Activated naive CD8-positive, alpha-beta T cell treated with anti-CD3 and anti-CD28 coated beads, Interleukin-2, amount 50 U/mL, for 24 hours (primary cell): Measurements from ENCODE around the gene EMC8.
A peak's percentile ranks its signal among the peaks of the same experiment; 100 is the strongest.

ENCODE experiments used
- ATAC-seq: fragments of 150-1000 bp; cut with Tn5 transposase; one replicate; pipeline ENCODE4 v1.10.0; 2021
- DNase-seq: peaks from one replicate; pipeline ENCODE4 v3.0.0; 2021
- H3K27ac Mint-ChIP-seq: one replicate; pipeline ENCODE4 v1.8.0; 2021; ENCODE audit warnings: mild to moderate bottlenecking, mixed read lengths
- H3K27me3 Mint-ChIP-seq: one replicate; pipeline ENCODE4 v1.8.0; 2021; ENCODE audit warnings: mixed read lengths
- H3K36me3 Mint-ChIP-seq: one replicate; pipeline ENCODE4 v1.8.0; 2021; ENCODE audit warnings: low read depth, mixed read lengths
- H3K4me1 Mint-ChIP-seq: one replicate; pipeline ENCODE4 v1.8.0; 2021; ENCODE audit warnings: mixed read lengths
- H3K4me3 Mint-ChIP-seq: one replicate; pipeline ENCODE4 v1.8.0; 2021; ENCODE audit warnings: mild to moderate bottlenecking, moderate library complexity, mixed read lengths
- H3K9me3 Mint-ChIP-seq: one replicate; pipeline ENCODE4 v1.8.0; 2021; ENCODE audit warnings: mixed read lengths

EMC8 gene

GRCh38 chr16:85770741-85771140, 28.6 kb downstream of the EMC8 start:
- Mint-ChIP-seq H3K4me1 (peaks cover 1% of the 10 kb centered on the region), H3K36me3 (peaks cover 6% of the 10 kb centered on the region), H3K4me3 (no peak overlapping the region), H3K27me3 (no peaks in the 10 kb centered on the region), H3K27ac (no peak overlapping the region), H3K9me3 (no peaks in the 10 kb centered on the region)
- no peak for ATAC-seq
- no peak for DNase-seq

DNA sequence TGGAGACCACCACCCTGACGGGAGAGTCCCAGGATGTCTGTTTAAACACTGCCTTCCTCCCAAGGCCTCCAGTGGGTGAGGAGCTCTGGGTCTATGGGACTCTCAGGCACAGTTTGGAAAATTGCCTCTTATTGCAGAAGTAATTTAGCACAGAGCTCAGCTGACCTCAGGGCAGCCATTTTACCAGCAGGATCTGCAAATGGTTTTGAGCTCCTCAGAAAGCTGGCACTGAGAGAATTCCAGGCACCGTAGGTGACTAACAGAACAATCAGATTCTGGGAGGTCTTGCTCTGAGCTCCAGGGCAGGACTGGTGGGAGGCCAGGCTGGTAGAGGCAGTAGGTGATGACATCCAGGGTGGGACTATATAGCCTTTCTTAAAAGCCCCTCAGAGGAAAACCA, 31.1 kb downstream of the EMC8 start:
- Mint-ChIP-seq H3K4me1 (peaks cover 1% of the 10 kb centered on the region), H3K36me3 (peaks cover 6% of the 10 kb centered on the region), H3K9me3 (no peaks in the 10 kb centered on the region), H3K4me3 (no peak overlapping the region), H3K27me3 (no peaks in the 10 kb centered on the region), H3K27ac (no peak overlapping the region)
- ATAC-seq (no peak), DNase-seq (no peak)

DNA sequence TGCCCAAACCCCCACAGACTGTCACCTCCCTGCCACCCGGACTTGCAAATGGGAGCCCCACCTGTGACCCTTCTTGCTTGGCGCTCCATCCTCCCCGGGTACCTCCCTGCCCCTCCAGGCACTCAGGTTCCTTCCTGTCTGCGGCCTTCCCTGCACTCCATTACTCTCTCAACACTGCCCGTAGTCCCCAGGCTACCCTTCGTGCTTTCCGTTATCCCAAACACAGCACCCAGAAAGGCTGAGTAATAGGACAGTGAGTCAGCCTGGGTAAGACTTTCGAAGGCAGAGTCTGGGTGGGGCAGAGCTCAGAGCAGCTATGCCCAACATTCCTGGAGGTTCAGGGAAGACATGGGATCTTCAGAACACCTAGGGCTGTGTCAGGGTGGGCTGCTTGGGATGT, 31.8 kb downstream of the EMC8 start:
- Mint-ChIP-seq H3K36me3 (peaks cover 6% of the 10 kb centered on the region), H3K27ac (no peak overlapping the region), H3K27me3 (no peaks in the 10 kb centered on the region), H3K4me3 (no peak overlapping the region), H3K4me1 (peaks cover 1% of the 10 kb centered on the region), H3K9me3 (no peaks in the 10 kb centered on the region)
- ATAC-seq (no peak), DNase-seq (no peak)

DNA sequence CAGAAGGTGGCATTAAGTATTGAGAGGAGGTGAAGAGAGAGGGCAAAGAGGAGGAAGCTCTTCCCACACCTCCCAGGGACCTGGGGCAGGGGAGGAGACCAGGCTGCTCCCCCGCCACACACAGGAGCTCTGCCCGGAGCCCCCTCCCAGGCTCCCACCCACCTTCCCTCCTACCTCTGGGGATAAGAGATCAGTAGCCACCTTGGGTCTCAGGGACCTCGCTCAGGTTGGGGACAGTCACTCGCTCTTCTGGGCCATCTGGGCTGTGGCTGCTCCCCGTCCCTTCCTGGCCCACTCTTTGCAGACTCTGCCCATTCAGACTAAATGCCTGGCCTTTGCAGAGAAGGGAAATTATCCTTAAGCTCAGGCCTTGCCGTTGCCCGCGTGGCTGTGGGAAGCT, 33.6 kb downstream of the EMC8 start:
- ATAC-seq, result no peak
- Mint-ChIP-seq H3K27ac (no peak overlapping the region), H3K36me3 (peaks cover 3% of the 10 kb centered on the region), H3K27me3 (no peaks in the 10 kb centered on the region), H3K4me1 (peaks cover 1% of the 10 kb centered on the region), H3K4me3 (no peak overlapping the region), H3K9me3 (no peaks in the 10 kb centered on the region)
- DNase-seq, result no peak

GRCh38 chr16:85765211-85765610, 34.1 kb downstream of the EMC8 start:
- no peak for ATAC-seq
- no peaks in the 10 kb centered on the region for H3K36me3 Mint-ChIP-seq
- no peak overlapping the region for H3K4me3 Mint-ChIP-seq
- H3K27ac Mint-ChIP-seq, result no peak overlapping the region
- no peaks in the 10 kb centered on the region for H3K27me3 Mint-ChIP-seq
- DNase-seq, result no peak
- peaks cover 1% of the 10 kb centered on the region for H3K4me1 Mint-ChIP-seq
- no peaks in the 10 kb centered on the region for H3K9me3 Mint-ChIP-seq

- DNase-seq (no peak), ATAC-seq (no peak)
- no peaks in the 10 kb centered on the region for H3K9me3 Mint-ChIP-seq
- H3K27ac Mint-ChIP-seq, result no peak overlapping the region
- peaks cover 14% of the 10 kb centered on the region for H3K27me3 Mint-ChIP-seq
- H3K4me3 Mint-ChIP-seq, result no peak overlapping the region
- H3K4me1 Mint-ChIP-seq, result peaks cover 15% of the 10 kb centered on the region
- H3K36me3 Mint-ChIP-seq, result no peaks in the 10 kb centered on the region
Measured at GRCh38 chr16:85763616-85764015, 35.7 kb downstream of the EMC8 start.

- no peak overlapping the region for H3K27ac Mint-ChIP-seq
- peaks cover 18% of the 10 kb centered on the region for H3K4me1 Mint-ChIP-seq
- peaks cover 17% of the 10 kb centered on the region for H3K27me3 Mint-ChIP-seq
- DNase-seq, result no peak
- no peaks in the 10 kb centered on the region for H3K36me3 Mint-ChIP-seq
- ATAC-seq, result no peak
- H3K4me3 Mint-ChIP-seq, result no peak overlapping the region
- no peaks in the 10 kb centered on the region for H3K9me3 Mint-ChIP-seq
Measured at GRCh38 chr16:85762970-85763369, 36.4 kb downstream of the EMC8 start.

DNA sequence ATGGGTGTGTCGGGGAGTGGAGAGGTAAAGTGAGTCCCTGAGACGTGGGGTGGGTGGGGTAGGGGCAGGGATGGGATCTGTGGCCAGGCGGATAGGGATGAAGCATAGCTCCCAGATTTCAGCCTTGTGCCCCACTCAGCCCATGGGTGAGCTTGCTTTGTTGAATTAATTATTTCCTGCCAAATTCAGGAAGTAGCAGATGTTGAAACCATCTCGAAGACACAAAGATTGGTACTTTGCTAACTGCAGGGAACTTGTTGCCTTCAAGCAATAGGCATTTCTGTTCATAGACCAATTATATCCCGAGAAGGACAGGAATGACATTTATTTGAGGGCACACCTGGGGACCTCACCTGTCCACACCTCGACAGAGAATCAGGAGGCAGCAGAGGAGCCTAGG, 37.5 kb downstream of the EMC8 start:
- Mint-ChIP-seq H3K36me3 (no peaks in the 10 kb centered on the region), H3K9me3 (no peaks in the 10 kb centered on the region), H3K27me3 (peaks cover 17% of the 10 kb centered on the region), H3K4me1 (peaks cover 27% of the 10 kb centered on the region), H3K27ac (no peak overlapping the region), H3K4me3 (no peak overlapping the region)
- DNase-seq (no peak), ATAC-seq (no peak)

DNA sequence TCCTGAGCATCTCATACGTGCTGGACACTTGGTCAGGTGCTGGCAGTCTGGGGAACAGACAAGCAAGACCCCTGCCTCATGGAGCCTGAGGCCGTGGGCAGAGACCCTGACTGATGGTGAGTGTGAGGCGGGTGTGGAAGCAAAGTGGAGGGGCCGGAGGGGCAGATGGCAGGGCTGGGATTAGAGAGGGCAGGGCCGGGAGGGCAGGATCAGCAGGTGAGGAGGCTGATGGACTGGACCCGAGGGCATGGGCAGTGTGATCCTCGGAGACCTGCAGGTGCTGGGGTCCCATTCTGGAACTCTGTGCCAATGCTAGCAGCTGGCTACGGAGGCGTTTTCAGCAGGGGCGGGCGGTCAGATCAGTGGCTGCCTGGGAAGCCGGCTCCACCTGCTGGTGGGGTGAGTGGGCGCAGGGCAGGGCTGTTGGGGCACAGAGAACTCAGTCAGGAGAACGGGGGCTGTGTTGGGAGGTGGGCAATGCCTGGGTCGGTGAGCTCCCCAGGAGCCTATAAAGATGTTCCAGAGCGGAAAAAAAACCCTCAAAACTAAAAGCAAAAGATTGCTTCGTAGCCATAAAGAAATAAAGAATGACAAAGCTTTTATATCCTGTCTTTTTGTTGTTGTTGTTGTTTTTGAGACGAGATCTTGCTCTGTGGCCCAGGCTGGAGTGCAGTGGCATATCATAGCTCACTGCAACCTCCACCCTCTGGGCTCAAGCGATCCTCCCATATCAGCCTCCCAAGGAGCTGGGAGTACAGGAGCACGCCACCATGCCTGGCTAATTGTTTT, 39.5 kb downstream of the EMC8 start:
- Mint-ChIP-seq H3K9me3 (no peaks in the 10 kb centered on the region), H3K4me1 (peaks cover 37% of the 10 kb centered on the region), H3K4me3 (no peak overlapping the region), H3K27me3 (peaks cover 21% of the 10 kb centered on the region), H3K27ac (no peak overlapping the region), H3K36me3 (no peaks in the 10 kb centered on the region)
- ATAC-seq, result no peak
- DNase-seq, result peak; percentile 54

- Mint-ChIP-seq H3K27ac (no peak overlapping the region), H3K4me1 (peaks cover 40% of the 10 kb centered on the region), H3K36me3 (no peaks in the 10 kb centered on the region), H3K4me3 (peak overlapping the region; percentile 27), H3K27me3 (peaks cover 21% of the 10 kb centered on the region), H3K9me3 (no peaks in the 10 kb centered on the region)
- ATAC-seq, result no peak
- no peak for DNase-seq
Measured at GRCh38 chr16:85759136-85759535, 40.2 kb downstream of the EMC8 start.

- H3K9me3 Mint-ChIP-seq, result no peaks in the 10 kb centered on the region
- H3K36me3 Mint-ChIP-seq, result no peaks in the 10 kb centered on the region
- H3K27ac Mint-ChIP-seq, result peak overlapping the region; percentile 35
- H3K27me3 Mint-ChIP-seq, result peaks cover 25% of the 10 kb centered on the region
- peak overlapping the region; percentile 29 for H3K4me3 Mint-ChIP-seq
- ATAC-seq (peak; percentile 61), DNase-seq (peak; percentile 48)
- peaks cover 46% of the 10 kb centered on the region for H3K4me1 Mint-ChIP-seq
Measured at GRCh38 chr16:85757341-85757822, 42.0 kb downstream of the EMC8 start.

DNA sequence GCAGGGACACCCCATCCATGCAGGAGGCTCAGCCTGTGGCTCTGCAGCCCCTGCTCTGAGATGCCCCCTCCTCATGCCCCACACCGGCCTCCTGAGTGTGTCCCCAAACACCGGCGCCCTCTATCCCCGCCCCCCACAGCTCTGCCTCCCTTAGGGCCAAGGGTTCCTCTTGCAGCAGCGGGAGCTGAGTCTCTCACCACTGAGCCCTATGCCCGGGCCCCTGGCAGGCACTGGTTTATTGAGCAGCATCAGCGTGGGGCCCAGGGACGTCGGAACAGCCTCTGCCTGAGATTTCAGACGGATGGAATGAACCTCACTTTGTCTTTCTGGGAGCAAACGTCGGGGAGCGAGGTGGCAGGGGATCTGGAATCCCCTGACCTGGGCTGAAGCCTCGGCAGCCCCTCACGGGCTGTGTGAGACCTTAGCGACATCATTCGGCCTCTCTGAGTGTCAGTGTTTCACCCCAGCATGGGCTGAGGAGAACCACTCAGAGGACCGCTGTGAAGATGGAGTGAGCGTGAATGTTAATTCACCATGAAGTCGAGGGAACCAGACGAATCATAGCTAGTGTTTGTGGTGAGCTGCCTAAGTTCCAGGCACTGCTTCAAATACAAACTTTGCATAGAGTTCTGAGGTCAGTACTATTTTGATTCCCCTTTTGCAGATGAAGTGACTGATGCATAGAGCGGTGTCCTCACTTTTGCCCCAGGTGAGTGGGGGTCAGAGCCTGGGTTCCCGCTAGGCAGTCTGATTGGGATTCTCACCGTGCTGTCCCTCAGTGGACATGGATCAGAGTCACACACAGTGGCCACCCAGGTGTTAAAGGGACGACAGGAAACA, 43.2 kb downstream of the EMC8 start:
- Mint-ChIP-seq H3K27me3 (peaks cover 33% of the 10 kb centered on the region), H3K4me3 (no peak overlapping the region)
- peak; percentile 50 for ATAC-seq

DNA sequence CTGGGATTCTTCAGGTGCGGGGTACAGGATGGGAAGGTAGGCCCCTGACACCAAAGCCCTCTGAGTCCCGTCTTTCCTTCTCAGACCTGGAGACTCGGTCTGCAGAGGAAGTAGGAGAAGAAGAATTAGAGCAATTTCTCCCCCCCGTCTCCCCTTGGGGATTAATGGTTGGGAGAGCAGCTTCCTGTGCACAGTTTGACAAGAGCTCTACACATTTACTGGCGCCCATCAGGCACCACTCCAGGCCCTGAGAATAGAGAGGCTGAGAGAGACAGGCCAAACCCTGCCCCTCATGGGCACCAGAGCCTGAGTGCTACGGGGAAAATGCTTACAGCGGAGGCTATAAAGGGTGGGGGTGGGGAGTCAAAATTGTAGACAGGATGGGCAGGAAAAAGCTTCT, 44.9 kb downstream of the EMC8 start:
- Mint-ChIP-seq H3K9me3 (no peaks in the 10 kb centered on the region), H3K27me3 (peaks cover 33% of the 10 kb centered on the region), H3K36me3 (no peaks in the 10 kb centered on the region), H3K4me1 (peaks cover 49% of the 10 kb centered on the region), H3K27ac (no peak overlapping the region), H3K4me3 (no peak overlapping the region)
- no peak for ATAC-seq
- no peak for DNase-seq

More for the DNA sequence above, 43.2 kb downstream of the EMC8 start:
- peak overlapping the region; percentile 46 for H3K27ac Mint-ChIP-seq
- H3K9me3 Mint-ChIP-seq, result no peaks in the 10 kb centered on the region
- no peaks in the 10 kb centered on the region for H3K36me3 Mint-ChIP-seq
- no peak for DNase-seq
- H3K4me1 Mint-ChIP-seq, result peaks cover 51% of the 10 kb centered on the region

- Mint-ChIP-seq H3K27me3 (peaks cover 28% of the 10 kb centered on the region), H3K9me3 (no peaks in the 10 kb centered on the region), H3K4me1 (peaks cover 45% of the 10 kb centered on the region), H3K27ac (no peak overlapping the region), H3K4me3 (no peak overlapping the region), H3K36me3 (no peaks in the 10 kb centered on the region)
- DNase-seq (no peak), ATAC-seq (no peak)
Measured at GRCh38 chr16:85753976-85754375, 45.4 kb downstream of the EMC8 start.

GRCh38 chr16:85753559-85753958, 45.8 kb downstream of the EMC8 start:
- Mint-ChIP-seq H3K9me3 (no peaks in the 10 kb centered on the region), H3K4me1 (peaks cover 42% of the 10 kb centered on the region), H3K36me3 (no peaks in the 10 kb centered on the region), H3K4me3 (no peak overlapping the region), H3K27ac (no peak overlapping the region), H3K27me3 (peaks cover 26% of the 10 kb centered on the region)
- ATAC-seq (no peak), DNase-seq (no peak)
